OCI-LY3 (cell line): ENCODE data around the gene AGPAT4.

Source experiments
- EZH2phosphoT487 ChIP-seq: fragments of 200-600 bp; shearing (Covaris generic); IDR thresholded peaks from 2 replicates; pipeline ENCODE4 v1.6.1; 2018; ENCODE audit warnings: antibody characterized with exemption, mixed run types, low read depth
- TF ChIP-seq, protein P1 (sequence below): fragments of 200-600, 300-600 bp; sonication (generic); IDR thresholded peaks from 2 replicates; pipeline ENCODE4 v1.5.1; 2014; ENCODE audit warnings: antibody characterized with exemption, low read length, low read depth

DNA sequence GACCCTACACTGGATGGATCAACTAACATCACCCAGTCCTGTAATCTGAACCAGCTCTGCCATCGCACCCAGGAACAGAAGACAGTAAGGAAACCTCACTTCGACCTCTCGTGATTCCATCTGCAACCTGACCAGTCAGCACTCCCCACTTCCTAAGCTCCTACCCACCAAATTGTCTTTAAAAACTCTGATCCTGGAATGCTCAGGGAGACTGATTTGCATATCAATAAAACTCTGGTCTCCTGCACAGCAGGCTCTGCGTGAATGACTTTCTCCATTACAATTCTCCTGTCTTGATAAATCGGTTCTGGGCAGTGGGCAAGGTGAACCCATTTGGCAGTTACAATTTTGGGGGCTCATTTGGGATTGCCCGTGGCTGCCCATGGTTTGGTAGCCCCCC is 18.3 kb upstream of the AGPAT4 start:
- TF ChIP-seq, protein P1, sequence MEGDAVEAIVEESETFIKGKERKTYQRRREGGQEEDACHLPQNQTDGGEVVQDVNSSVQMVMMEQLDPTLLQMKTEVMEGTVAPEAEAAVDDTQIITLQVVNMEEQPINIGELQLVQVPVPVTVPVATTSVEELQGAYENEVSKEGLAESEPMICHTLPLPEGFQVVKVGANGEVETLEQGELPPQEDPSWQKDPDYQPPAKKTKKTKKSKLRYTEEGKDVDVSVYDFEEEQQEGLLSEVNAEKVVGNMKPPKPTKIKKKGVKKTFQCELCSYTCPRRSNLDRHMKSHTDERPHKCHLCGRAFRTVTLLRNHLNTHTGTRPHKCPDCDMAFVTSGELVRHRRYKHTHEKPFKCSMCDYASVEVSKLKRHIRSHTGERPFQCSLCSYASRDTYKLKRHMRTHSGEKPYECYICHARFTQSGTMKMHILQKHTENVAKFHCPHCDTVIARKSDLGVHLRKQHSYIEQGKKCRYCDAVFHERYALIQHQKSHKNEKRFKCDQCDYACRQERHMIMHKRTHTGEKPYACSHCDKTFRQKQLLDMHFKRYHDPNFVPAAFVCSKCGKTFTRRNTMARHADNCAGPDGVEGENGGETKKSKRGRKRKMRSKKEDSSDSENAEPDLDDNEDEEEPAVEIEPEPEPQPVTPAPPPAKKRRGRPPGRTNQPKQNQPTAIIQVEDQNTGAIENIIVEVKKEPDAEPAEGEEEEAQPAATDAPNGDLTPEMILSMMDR, result no peak
- no peak for TF ChIP-seq EZH2phosphoT487
